AG04450 (cell line): ENCODE data around the gene TNNC1. TPM values are rescaled to one million over a fixed set of nuclear protein-coding genes. Genes with fewer than 3 reads are reported as not detected.

Experiments
- CTCF ChIA-PET: fragments of 300-600, 350-600 bp; formaldehyde crosslinking; extraction: SDS; loops from one replicate; lab custom pipeline; 2022; ENCODE audit warnings: antibody characterized with exemption, inconsistent platforms; lab: Charles Lee
- POLR2A ChIA-PET: fragments of 350-600 bp; formaldehyde crosslinking; extraction: SDS; loops from one replicate; lab custom pipeline; 2021; ENCODE audit warnings: antibody characterized with exemption, inconsistent platforms; lab: Yijun Ruan, JAX
- DNase-seq: peaks from one replicate; pipeline ENCODE4 v3.0.0-alpha.2; 2011; ENCODE audit warnings: low read depth, low spot score
- H3K27ac ChIP-seq: one replicate; pipeline ENCODE4 v1.5.1; 2012; ENCODE audit warnings: low read depth, low read length, control low read depth
- H3K27me3 ChIP-seq: one replicate; pipeline ENCODE4 v1.6.0; 2012; ENCODE audit warnings: low read length; ENCODE audit not compliant: control insufficient read depth, insufficient read depth
- H3K4me3 ChIP-seq: 2 replicates; pipeline ENCODE4 v1.5.1; 2011; ENCODE audit warnings: mild to moderate bottlenecking, low read depth, low read length, control low read depth
- H3K9me3 ChIP-seq: 2 replicates; pipeline ENCODE4 v1.5.1; 2012; ENCODE audit warnings: low read length; ENCODE audit not compliant: control insufficient read depth, insufficient read depth
- CTCF ChIP-seq: IDR thresholded peaks from 2 replicates; pipeline ENCODE4 v1.5.1; 2011; ENCODE audit warnings: low read depth, low read length, control low read depth, inconsistent platforms
- polyA plus RNA-seq: library from polyadenylated mRNA; depleted of rRNA; stranded (reverse); fragments of >200 nt; gene quantifications from 2 replicates; pipeline ENCODE4 v1.2.3, GENCODE V29; 2011

TNNC1 gene
- polyA plus RNA-seq, 1 experiment: 1.7 TPM

GRCh38 chr3:52446631-52447511 lies 7.0 kb downstream of the TNNC1 start:
- peak; percentile 100 for TF ChIP-seq CTCF
- no peak overlapping the region for H3K4me3 ChIP-seq
- no peak overlapping the region for H3K27ac ChIP-seq
- DNase-seq: no peak
- no peaks in the 10 kb centered on the region for H3K9me3 ChIP-seq
- CTCF ChIA-PET: interaction anchor here (0.8 to 11.7 kb wide), 11 partner anchors 8 to 226 kb away, joined by 3 to 359 read pairs (median 5); no protein-coding TSS in a partner anchor
- H3K27me3 ChIP-seq: no peaks in the 10 kb centered on the region
- POLR2A ChIA-PET: no interaction called here

GRCh38 chr3:52446042-52446441 lies 7.8 kb downstream of the TNNC1 start:
- Histone ChIP-seq H3K27me3 (no peaks in the 10 kb centered on the region), H3K27ac (no peak overlapping the region), H3K4me3 (no peak overlapping the region), H3K9me3 (no peaks in the 10 kb centered on the region)
- DNase-seq: no peak
- POLR2A ChIA-PET: interaction anchor here (0.5 kb wide), 1 partner anchor 30 kb away, joined by 4 read pairs; no protein-coding TSS in a partner anchor
- CTCF ChIA-PET: interaction anchor here (0.7 to 11.7 kb wide), 8 partner anchors 11 to 225 kb away, joined by 3 to 359 read pairs (median 6); no protein-coding TSS in a partner anchor
- no peak for TF ChIP-seq CTCF

- DNase-seq: no peak
- ChIA-PET CTCF (interaction anchor here (0.9 to 11.7 kb wide), 4 partner anchors 16 to 224 kb away, joined by 3 to 359 read pairs (median 6); no protein-coding TSS in a partner anchor), POLR2A (no interaction called here)
- no peak within 1 kb of the TSS for H3K4me3 ChIP-seq
- no peaks in the 10 kb centered on the region for H3K27me3 ChIP-seq
- no peak within 1 kb of the TSS for H3K27ac ChIP-seq
- H3K9me3 ChIP-seq: no peaks in the 10 kb centered on the region
- TF ChIP-seq CTCF: peak; percentile 51
Measured at GRCh38 chr3:52444860-52445793, 8.7 kb downstream of the TNNC1 start, which contains the start of gene SEMA3G. SEMA3G (minus strand) TSS chr3:52445103; CDS start chr3:52445027, 76 bp downstream.

GRCh38 chr3:52443791-52444687 lies 9.8 kb downstream of the TNNC1 start:
- Histone ChIP-seq H3K27ac (no peak overlapping the region), H3K27me3 (peaks cover under 1% of the 10 kb centered on the region), H3K9me3 (no peaks in the 10 kb centered on the region), H3K4me3 (no peak overlapping the region)
- no peak for DNase-seq
- POLR2A ChIA-PET: no interaction called here
- CTCF ChIA-PET: interaction anchor here (11.7 kb wide), 1 partner anchor 15 kb away, joined by 359 read pairs; no protein-coding TSS in a partner anchor
- TF ChIP-seq CTCF: no peak
